NCI-H1436 treated with DMSO at 0.1 percent for 48 hours (cell line): ENCODE data around the gene GPR62.
"Not testable (repeated sequence)": the region's sequence is repeated elsewhere in the genome, so short reads cannot be mapped to it uniquely, and the experiment has no call there.

Source experiments
- DNase-seq: peaks from one replicate; lab custom pipeline; 2025; lab: John Stamatoyannopoulos, UW

GPR62 gene

GRCh38 chr3:51992017-51992682 lies 37.0 kb downstream of the GPR62 start:
- no peak for DNase-seq

DNA sequence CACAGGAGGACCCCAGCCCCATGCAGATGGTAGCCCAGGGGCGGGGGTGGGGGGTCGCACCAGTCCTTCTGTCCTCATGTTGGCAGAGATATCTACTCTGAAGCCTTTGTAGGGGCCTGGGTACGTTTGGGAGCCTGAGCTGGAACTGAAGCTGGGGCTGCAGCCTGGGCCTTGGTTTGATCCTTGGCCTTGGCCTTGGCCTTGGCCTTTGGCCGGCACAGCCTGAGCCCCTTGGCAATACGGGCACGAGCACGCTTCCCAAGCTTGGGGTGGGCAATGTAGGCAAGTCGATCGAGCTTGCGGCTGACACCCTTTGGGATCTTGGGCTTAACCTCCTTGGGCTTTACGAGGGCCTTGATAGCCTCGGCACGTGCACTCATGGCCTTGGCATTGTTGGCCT lies 38.5 kb downstream of the GPR62 start:
- DNase-seq, result not testable (repeated sequence)

DNA sequence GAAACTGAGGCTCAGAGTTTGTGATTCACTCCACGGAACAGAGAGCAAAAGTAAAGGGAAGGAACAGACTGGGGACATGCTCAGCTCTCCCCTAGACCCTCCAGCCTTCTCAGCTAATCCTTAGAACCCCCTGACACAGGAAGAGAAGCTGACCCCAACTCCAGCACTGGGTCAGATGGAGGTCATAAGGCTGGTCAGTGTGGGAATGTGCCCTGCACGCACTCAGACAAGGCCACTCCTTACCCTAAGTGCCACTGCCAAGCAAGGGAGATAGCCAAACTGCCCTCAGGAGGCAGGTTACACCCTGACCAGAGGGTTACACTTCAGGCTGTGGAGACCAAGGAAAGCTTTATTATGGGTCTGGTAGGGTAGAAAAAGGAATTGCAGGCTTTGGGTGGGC lies 39.3 kb downstream of the GPR62 start:
- no peak for DNase-seq

- no peak for DNase-seq
Observed at GRCh38 chr3:51995346-51996163, 40.4 kb downstream of the GPR62 start, which contains the start of gene RPL29. RPL29 (minus strand) TSS chr3:51995895; CDS start chr3:51995461, 434 bp downstream.

DNA sequence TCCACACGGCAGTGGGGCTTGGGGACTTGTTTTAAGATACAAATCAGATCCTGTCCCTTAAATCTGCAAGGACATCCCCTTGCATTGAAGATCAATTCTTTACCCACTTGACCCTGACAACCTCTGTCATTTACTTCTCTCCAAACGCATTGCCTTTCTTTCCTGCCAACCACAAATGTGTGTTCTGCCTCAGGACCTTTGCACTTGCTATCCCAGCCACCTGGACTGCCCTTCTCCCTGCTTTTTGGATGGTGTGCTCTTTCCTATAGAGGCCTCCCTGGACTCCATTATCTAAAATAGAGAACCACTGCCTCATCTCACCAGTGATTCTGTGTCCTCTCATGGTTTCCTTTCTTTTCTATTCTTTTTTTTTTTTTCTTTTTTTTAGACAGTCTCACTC lies 42.0 kb downstream of the GPR62 start:
- DNase-seq, result no peak

- no peak for DNase-seq
Observed at GRCh38 chr3:51997935-51998596, 42.9 kb downstream of the GPR62 start.

DNA sequence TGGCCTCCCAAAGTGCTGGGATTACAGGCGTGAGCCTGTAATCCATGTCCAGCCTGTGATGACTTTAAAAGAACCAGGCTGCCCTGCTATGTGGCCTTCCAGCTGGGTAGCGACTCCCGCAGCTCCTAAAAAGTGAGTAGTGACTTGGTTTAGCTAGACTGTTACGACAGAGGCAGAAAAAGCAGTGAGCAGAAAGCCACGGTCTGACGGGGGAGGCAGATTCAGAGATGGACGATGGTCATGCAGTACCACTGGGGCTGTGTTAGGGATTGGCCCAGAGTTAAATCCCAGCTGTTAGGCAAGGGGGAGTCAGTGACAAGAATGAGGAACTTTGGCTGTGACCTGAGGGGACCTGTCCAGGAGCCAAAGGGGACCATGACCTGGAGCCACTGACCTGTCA lies 43.6 kb downstream of the GPR62 start:
- no peak for DNase-seq

DNA sequence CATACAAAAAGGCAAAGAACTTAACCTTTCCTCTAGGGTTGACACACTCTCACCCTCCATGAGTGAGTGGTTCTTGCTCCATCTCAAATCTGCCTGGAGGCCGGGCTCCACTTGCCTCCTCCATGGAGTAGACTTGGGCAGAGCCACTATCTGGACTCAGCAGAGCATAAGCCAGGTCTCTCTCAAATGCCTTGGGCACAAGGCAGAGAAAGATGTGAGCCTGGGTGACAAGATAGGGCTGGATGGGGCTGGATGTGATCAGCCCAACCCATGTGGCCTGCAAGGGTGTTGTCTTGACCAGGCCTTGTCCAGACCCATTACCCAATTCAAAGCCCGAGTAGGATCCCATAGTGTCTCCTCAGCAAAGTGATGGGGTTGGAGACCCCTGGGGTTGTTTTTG lies 44.7 kb downstream of the GPR62 start:
- DNase-seq, result no peak

DNA sequence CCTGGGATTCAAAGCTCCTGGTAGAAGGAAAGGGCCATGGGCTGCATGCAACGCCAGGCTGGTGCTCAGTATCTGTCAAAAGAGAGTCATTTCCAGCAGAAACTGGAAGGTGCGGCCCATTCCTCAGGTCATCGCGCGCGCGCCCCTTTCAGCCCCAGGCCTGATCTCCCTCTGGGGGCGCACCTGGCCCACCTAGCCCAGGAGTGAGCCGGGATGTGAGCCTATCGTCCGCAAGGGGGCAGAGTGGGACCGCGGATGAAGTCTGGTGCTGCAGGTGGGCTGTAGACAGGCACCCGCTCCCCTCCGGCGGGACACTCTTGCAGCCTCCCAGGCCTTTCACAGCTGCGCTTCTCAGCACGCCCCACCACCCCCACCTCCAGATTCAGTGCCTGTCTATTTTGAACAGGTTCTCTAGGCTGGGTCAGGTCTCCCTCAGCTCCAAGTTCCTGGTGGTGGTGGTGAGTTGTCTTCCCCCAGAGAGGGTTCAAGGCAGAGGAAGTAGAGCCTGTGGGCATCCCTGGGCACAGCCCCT lies 46.3 kb downstream of the GPR62 start:
- DNase-seq, result no peak

GRCh38 chr3:52002748-52003147 lies 47.6 kb downstream of the GPR62 start:
- DNase-seq, result no peak

DNA sequence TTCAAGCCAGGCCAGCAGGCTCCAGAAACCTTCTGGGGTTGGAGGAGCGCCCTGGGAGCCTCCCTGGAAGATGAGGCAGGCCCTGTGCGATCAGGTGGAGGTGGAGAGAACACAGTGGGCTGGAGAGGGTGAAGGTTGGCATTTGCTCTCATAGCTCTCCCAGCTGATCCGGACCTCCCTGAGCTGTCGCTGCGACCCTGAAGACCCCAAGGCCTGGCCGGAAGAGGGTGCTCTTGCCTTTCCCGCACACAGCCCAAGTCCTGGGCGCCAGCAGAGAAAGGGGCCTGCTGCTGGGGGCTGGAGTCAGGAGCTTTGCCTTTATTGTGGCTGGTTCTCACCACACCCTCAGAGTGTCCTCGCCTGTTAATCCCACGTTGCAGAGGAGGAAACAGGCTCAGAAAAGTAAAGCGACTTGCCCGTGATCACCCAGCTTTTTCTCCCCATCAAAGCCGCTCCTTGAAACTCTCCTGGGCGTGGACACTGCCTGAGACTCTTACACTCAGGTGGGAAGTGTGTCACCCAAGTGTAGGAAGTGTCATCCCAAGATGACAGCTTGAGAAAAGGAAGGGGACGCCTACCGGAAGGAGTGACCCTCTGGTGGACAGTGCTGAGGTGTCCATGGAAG lies 49.1 kb downstream of the GPR62 start:
- no peak for DNase-seq

DNA sequence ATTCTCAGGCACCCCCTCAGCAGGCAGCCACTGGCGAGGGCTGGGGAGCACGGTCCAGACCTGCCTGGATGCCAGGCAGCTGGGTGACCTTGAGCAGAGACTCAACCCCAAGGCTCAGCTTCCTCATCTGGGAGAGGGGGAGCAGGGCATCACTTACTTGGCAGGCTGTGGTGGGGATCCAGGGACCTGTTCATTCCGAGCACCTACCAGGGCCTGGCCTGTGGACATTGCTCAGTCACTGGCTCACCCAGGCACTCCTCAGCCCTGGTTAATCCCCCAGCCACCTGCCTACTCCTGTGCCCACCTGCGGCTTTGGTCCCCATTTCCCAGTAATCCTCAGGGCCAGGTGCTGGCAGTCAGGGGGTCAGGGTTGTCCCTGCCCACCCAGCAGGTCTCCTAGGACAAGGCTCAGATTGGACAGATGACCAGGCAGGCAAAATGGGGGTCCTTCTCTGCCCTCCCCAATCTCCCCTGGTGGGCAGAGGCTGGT lies 49.8 kb downstream of the GPR62 start:
- no peak for DNase-seq

DNA sequence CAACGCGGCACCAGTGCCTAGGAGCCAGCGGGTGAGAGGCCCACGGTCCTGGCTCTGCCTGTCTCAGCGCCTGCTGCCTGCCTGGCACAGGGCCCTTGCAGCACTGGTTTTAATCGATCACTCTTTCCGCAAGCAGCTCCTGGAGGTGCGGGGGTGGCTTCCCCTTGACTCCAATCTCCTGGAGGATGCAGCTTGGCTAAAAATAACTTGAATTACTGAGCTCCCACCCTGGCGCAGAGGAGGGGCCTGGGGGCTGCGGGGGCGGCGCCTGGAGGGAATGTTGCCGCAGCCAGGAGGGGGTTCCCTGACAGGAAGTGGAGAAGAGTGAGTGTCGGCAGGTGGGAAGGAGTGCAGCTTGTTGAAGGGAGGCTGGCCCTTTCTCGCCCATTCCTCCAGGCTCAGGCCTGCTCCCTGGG lies 50.4 kb downstream of the GPR62 start:
- DNase-seq, result no peak

GRCh38 chr3:52006017-52006819 lies 51.0 kb downstream of the GPR62 start:
- no peak for DNase-seq

DNA sequence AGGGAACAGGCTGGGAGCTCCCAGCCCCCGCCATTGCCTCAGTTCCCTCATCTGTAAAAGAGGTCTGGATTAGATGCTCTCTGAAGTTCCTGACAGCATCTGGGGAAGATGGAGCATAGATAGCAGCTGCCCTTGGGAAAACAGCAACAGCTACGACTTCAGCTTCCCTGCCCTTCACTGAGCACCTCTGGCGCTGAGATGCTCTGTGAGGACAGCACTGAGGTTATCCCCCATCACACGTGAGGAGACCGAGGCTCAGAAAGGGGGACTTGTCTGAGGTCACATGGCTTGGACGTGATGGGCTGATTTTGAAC lies 51.6 kb downstream of the GPR62 start:
- no peak for DNase-seq
